ENCODE data around the gene AAGAB. TPM values are rescaled to one million over a fixed set of nuclear protein-coding genes. Genes with fewer than 3 reads are reported as not detected.
"Not testable (repeated sequence)": the region's sequence is repeated elsewhere in the genome, so short reads cannot be mapped to it uniquely, and the experiment has no call there.

Gene AAGAB
- total RNA-seq, 4 donors from 2014 or later, result 11.4 to 35.1 (median 18.0) TPM

- no peaks in the 10 kb centered on the region for H3K36me3 ChIP-seq
- H3K27me3 ChIP-seq, result no peaks in the 10 kb centered on the region
- TF ChIP-seq CTCF (IDR thresholded peaks at IDR 0.05), result no peak
- no peak for TF ChIP-seq EP300 (IDR thresholded peaks at IDR 0.05)
- no peak for TF ChIP-seq POLR2A (IDR thresholded peaks at IDR 0.05)
- DNase-seq (ENCODE audit: low spot score in 2 of 2), result no peak
- H3K4me3 ChIP-seq, result no peak overlapping the region
- H3K4me1 ChIP-seq, result peaks cover 0 to 7% (median 0%) of the 10 kb centered on the region in 4 donors
- H3K27ac ChIP-seq, result no peak overlapping the region
- H3K9me3 ChIP-seq, result no peaks in the 10 kb centered on the region
These were observed 5.3 kb upstream of the AAGAB start for GRCh38 chr15:67259806-67260205.

- no peak for DNase-seq (ENCODE audit: low spot score in 2 of 2)
- H3K4me3 ChIP-seq, result no peak overlapping the region
- no peaks in the 10 kb centered on the region for H3K9me3 ChIP-seq
- H3K27ac ChIP-seq, result no peak overlapping the region
- TF ChIP-seq EP300 (IDR thresholded peaks at IDR 0.05) (no peak), CTCF (IDR thresholded peaks at IDR 0.05) (no peak), POLR2A (IDR thresholded peaks at IDR 0.05) (no peak)
- no peaks in the 10 kb centered on the region for H3K36me3 ChIP-seq
- no peaks in the 10 kb centered on the region for H3K27me3 ChIP-seq
- H3K4me1 ChIP-seq, result peaks cover 0 to 7% (median 0%) of the 10 kb centered on the region in 4 donors
These were observed 4.9 kb upstream of the AAGAB start for GRCh38 chr15:67259379-67259778.

DNA sequence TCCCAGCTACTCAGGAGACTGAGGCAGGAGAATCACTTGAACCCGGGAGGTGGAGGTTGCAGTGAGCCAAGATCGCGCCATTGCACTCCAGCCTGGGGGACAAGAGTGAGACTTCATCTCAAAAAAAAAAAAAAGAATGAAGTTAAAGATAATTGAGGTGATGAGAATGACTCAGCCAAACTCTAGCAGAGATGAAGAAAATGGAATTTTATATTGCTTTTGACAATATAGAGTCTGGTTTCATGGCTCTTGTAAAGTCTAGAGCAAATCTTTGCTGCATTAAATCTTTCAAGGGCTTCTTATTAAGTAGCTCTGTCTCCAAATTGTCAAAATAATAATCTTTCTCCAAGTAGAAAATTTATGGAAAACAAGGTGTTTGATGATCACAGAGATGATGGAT, 4.0 kb upstream of the AAGAB start:
- H3K4me3 ChIP-seq, result not testable (repeated sequence)

DNA sequence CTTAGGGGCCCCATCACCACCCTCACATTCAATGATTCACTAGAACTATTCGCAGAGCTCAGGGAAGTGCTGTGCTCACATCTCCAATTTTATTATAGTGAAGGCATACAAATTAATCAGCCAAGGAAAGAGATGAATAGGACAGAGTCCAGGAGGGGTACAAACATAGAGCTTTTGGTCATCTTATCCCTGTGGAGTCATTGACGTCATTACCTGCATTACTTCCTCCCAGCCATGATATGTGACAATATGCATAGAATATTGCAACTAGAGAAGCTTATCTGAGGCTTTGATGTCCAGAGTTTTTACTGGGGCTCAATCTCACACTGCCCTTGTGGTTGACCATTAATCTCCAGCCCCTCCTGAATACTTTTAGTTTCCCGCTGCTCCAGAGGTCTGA, 1.6 kb upstream of the AAGAB start:
- H3K27ac ChIP-seq, result no peak overlapping the region
- H3K4me1 ChIP-seq, result peaks cover 0 to 25% (median 10%) of the 10 kb centered on the region in 4 donors
- H3K36me3 ChIP-seq, result no peaks in the 10 kb centered on the region
- H3K27me3 ChIP-seq, result no peaks in the 10 kb centered on the region
- no peak for TF ChIP-seq POLR2A (IDR thresholded peaks at IDR 0.05)
- no peak for TF ChIP-seq EP300 (IDR thresholded peaks at IDR 0.05)
- no peak for TF ChIP-seq CTCF (IDR thresholded peaks at IDR 0.05)
- WGBS, 2 donors, result 77 to 79% methylated on average over 3 of the region's 3 CpGs
- no peaks in the 10 kb centered on the region for H3K9me3 ChIP-seq
- H3K4me3 ChIP-seq, result no peak overlapping the region
- DNase-seq (ENCODE audit: low spot score in 2 of 2), result no peak

More for the DNA sequence above, 4.0 kb upstream of the AAGAB start:
- H3K36me3 ChIP-seq; H3K27ac ChIP-seq; DNase-seq (ENCODE audit: low spot score in 2 of 2); H3K9me3 ChIP-seq; H3K27me3 ChIP-seq: not testable (repeated sequence)
- WGBS, 2 donors, result 90 to 93% methylated on average over 3 of the region's 3 CpGs
- H3K4me1 ChIP-seq, result peaks cover 0 to 12% (median 3%) of the 10 kb centered on the region in 4 donors

DNA sequence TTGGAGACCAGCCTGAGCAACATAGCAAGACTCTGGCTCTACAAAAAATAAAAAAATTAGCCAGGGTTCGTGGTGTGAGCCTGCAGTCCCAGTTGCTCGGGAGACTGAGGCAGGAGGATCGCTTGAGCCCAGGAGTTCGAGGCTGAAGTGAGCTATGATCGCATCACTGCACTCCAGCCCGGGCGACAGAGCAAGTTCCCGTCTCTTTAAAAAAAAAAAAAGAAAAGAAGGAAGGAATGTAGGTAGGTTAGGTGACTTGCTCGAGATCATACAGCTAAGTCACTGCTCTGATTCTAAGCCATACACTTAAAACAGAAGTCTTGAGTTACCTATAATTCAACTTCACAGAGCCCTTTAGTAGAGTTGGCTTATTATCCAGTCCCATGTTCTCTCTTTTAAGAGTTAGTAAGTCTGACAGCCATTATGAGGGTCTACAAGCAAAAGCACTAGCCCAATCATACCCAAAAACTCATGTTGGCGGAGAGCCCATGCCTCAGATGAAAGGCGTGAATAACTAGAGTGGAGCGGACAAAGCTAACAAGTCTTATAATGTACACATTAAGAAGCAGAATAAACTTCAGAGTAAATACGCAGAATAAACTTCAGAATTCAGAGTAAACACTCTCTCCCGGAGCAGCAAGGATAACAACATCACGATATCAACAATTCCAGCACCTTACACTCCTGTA, 768 bp downstream of the AAGAB start:
- Histone ChIP-seq H3K4me1 (peaks cover 0 to 25% (median 10%) of the 10 kb centered on the region in 4 donors), H3K9me3 (no peaks in the 10 kb centered on the region), H3K36me3 (no peaks in the 10 kb centered on the region), H3K27ac (peak overlapping the region in 3 of 4 donors; percentile 80 to 88 (median 82)), H3K27me3 (no peaks in the 10 kb centered on the region), H3K4me3 (peak overlapping the region; percentile 58 to 91 (median 86))
- no peak for DNase-seq (ENCODE audit: low spot score in 2 of 2)
- WGBS, 2 donors, result 41 to 43% methylated on average over 15 of the region's 15 CpGs
- TF ChIP-seq EP300 (IDR thresholded peaks at IDR 0.05) (no peak), POLR2A (IDR thresholded peaks at IDR 0.05) (no peak), CTCF (IDR thresholded peaks at IDR 0.05) (no peak)
